Measurements from ENCODE around the gene ETV5. TPM values are rescaled to one million over a fixed set of nuclear protein-coding genes. Genes with fewer than 3 reads are reported as not detected.

Gene ETV5
- total RNA-seq, 6 experiments from 2014 or later = 4.5 to 15.4 (median 8.2) TPM

DNA sequence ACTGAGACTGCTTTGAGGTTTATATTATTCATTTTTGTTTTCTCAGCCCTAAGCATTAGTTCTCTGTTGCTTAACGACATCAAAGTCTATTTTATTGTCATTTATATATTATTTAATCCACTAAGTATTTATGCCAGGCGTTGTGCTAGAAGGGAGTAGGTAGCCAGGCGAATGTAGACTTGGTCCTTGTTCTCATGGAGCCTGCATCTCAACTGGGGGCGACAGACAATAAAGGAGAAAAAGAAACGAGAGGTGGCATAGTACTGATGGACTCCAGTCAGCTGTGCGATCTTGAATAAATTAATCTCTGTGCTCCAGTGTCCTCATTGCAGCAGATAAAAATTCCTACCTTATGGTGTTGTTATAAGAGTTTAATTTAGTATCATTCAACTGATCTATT, 49.7 kb downstream of the ETV5 start:
- Histone ChIP-seq H3K36me3 (no peaks in the 10 kb centered on the region), H3K9me3 (no peaks in the 10 kb centered on the region), H3K4me3 (no peak overlapping the region), H3K27ac (no peak overlapping the region), H3K27me3 (no peaks in the 10 kb centered on the region), H3K4me1 (no peaks in the 10 kb centered on the region)
- intact Hi-C loops (cut with DNase I) = no loop called here
- DNase-seq = no peak
- no peak for ATAC-seq
- 79% methylated on average over 6 of the region's 6 CpGs for WGBS (ENCODE audit: insufficient coverage, low coverage, low lambda C conversion rate, missing lambda C conversion rate)
- TF ChIP-seq POLR2A (IDR thresholded peaks at IDR 0.05) = no peak
- TF ChIP-seq, protein P1, sequence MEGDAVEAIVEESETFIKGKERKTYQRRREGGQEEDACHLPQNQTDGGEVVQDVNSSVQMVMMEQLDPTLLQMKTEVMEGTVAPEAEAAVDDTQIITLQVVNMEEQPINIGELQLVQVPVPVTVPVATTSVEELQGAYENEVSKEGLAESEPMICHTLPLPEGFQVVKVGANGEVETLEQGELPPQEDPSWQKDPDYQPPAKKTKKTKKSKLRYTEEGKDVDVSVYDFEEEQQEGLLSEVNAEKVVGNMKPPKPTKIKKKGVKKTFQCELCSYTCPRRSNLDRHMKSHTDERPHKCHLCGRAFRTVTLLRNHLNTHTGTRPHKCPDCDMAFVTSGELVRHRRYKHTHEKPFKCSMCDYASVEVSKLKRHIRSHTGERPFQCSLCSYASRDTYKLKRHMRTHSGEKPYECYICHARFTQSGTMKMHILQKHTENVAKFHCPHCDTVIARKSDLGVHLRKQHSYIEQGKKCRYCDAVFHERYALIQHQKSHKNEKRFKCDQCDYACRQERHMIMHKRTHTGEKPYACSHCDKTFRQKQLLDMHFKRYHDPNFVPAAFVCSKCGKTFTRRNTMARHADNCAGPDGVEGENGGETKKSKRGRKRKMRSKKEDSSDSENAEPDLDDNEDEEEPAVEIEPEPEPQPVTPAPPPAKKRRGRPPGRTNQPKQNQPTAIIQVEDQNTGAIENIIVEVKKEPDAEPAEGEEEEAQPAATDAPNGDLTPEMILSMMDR (IDR thresholded peaks at IDR 0.05) = no peak

DNA sequence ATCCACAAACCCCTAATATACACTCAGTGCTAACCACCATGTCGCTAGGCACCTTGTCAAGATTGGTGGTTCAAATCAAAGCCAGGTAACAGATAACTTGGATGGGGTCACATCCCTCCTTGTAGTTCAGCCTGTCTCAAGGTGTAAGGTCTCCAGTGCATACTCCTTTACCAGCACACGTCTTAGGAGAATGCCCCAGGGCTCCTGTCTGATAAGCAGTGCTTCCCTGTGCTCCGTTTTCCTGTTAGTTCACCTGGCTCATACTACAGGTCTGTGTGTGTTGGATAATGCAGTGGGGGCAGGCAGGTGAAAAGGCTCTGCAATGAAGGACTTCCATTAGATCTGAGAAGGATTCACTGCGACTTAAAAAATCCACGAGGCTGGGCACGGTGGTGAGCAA, 50.7 kb downstream of the ETV5 start:
- WGBS (ENCODE audit: insufficient coverage, low coverage, low lambda C conversion rate, missing lambda C conversion rate) = 97% methylated on average over 5 of the region's 6 CpGs
- no peak for TF ChIP-seq POLR2A (IDR thresholded peaks at IDR 0.05)
- TF ChIP-seq, protein P1 (IDR thresholded peaks at IDR 0.05) = no peak
- intact Hi-C loops (cut with DNase I) = no loop called here
- H3K9me3 ChIP-seq = no peaks in the 10 kb centered on the region
- no peaks in the 10 kb centered on the region for H3K36me3 ChIP-seq
- DNase-seq = no peak
- no peak for ATAC-seq
- H3K27me3 ChIP-seq = no peaks in the 10 kb centered on the region
- no peak overlapping the region for H3K27ac ChIP-seq
- no peak overlapping the region for H3K4me3 ChIP-seq
- no peaks in the 10 kb centered on the region for H3K4me1 ChIP-seq

DNA sequence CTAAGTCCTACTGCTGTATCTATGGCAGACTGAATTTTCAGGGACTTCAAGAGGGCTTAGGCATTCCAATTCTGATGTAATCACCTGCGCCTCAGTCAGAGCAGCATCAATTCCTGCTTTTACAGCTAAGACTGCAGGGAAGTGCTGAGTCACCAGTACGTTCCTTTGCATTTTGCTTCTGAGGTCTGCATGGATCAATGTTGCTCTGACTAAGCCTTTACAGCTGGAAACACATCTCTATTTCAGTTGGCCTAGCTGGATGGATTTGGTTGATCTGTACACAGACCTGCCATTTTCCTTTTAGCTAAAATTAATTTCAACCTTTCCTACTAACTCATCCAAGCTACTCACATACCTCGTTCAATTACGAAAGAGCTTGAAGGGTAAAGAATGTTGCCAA, 51.3 kb downstream of the ETV5 start:
- TF ChIP-seq, protein P1 (IDR thresholded peaks at IDR 0.05) = no peak
- no peak for TF ChIP-seq POLR2A (IDR thresholded peaks at IDR 0.05)
- no peak for ATAC-seq
- Histone ChIP-seq H3K4me1 (no peaks in the 10 kb centered on the region), H3K27ac (no peak overlapping the region), H3K4me3 (no peak overlapping the region), H3K36me3 (no peaks in the 10 kb centered on the region), H3K9me3 (no peaks in the 10 kb centered on the region), H3K27me3 (no peaks in the 10 kb centered on the region)
- 74% methylated on average over 4 of the region's 4 CpGs for WGBS (ENCODE audit: insufficient coverage, low coverage, low lambda C conversion rate, missing lambda C conversion rate)
- intact Hi-C loops (cut with DNase I) = no loop called here
- DNase-seq = no peak

GRCh38 chr3:186054792-186055352, 54.0 kb downstream of the ETV5 start:
- ATAC-seq = no peak
- H3K9me3 ChIP-seq = no peaks in the 10 kb centered on the region
- H3K4me1 ChIP-seq = no peaks in the 10 kb centered on the region
- DNase-seq = no peak
- TF ChIP-seq, protein P1 (IDR thresholded peaks at IDR 0.05) = no peak
- no peak for TF ChIP-seq POLR2A (IDR thresholded peaks at IDR 0.05)
- H3K27ac ChIP-seq = no peak overlapping the region
- H3K36me3 ChIP-seq = peaks cover 0 to 6% (median 0%) of the 10 kb centered on the region in 4 donors
- no peaks in the 10 kb centered on the region for H3K27me3 ChIP-seq
- 72% methylated on average over 7 of the region's 8 CpGs for WGBS (ENCODE audit: insufficient coverage, low coverage, low lambda C conversion rate, missing lambda C conversion rate)
- no peak overlapping the region for H3K4me3 ChIP-seq
- intact Hi-C loops (cut with DNase I) = no loop called here

Data from right lobe of liver (tissue), 6 donors.